Nephron progenitor cell (in vitro differentiated cells): ENCODE results near the gene RXYLT1.

Experiments used
- DNase-seq: peaks from one replicate; pipeline ENCODE4 v3.0.0; 2021
- H3K27ac Mint-ChIP-seq: 2 replicates; pipeline ENCODE4 v1.8.0; 2021; ENCODE audit warnings: mild to moderate bottlenecking, moderate library complexity, mixed read lengths
- H3K27me3 Mint-ChIP-seq: 2 replicates; pipeline ENCODE4 v1.8.0; 2021; ENCODE audit warnings: mild to moderate bottlenecking, low read depth, mixed read lengths; ENCODE audit not compliant: poor library complexity
- H3K36me3 Mint-ChIP-seq: 2 replicates; pipeline ENCODE4 v1.8.0; 2021; ENCODE audit warnings: low read depth, mixed read lengths
- H3K4me1 Mint-ChIP-seq: 2 replicates; pipeline ENCODE4 v1.8.0; 2021; ENCODE audit warnings: mixed read lengths
- H3K4me3 Mint-ChIP-seq: 2 replicates; pipeline ENCODE4 v1.8.0; 2021; ENCODE audit warnings: mild to moderate bottlenecking, moderate library complexity, mixed read lengths
- H3K9me3 Mint-ChIP-seq: 2 replicates; pipeline ENCODE4 v1.8.0; 2021; ENCODE audit warnings: mild to moderate bottlenecking, moderate library complexity, mixed read lengths
- CTCF ChIP-seq: fragments of 200-600 bp; sonication (generic); IDR thresholded peaks from 2 replicates; pipeline ENCODE4 v1.5.0; 2021; ENCODE audit warnings: antibody characterized with exemption

RXYLT1 gene

GRCh38 chr12:63777340-63777739 lies 2.4 kb upstream of the RXYLT1 start:
- Mint-ChIP-seq H3K27ac (no peak overlapping the region), H3K36me3 (peaks cover 1% of the 10 kb centered on the region), H3K4me3 (no peak overlapping the region), H3K9me3 (no peaks in the 10 kb centered on the region), H3K4me1 (peaks cover 22% of the 10 kb centered on the region), H3K27me3 (no peaks in the 10 kb centered on the region)
- TF ChIP-seq CTCF = no peak
- no peak for DNase-seq

- no peaks in the 10 kb centered on the region for H3K27me3 Mint-ChIP-seq
- H3K36me3 Mint-ChIP-seq = peaks cover 38% of the 10 kb centered on the region
- H3K27ac Mint-ChIP-seq = no peak overlapping the region
- no peaks in the 10 kb centered on the region for H3K9me3 Mint-ChIP-seq
- DNase-seq = no peak
- peak overlapping the region; percentile 67 for H3K4me3 Mint-ChIP-seq
- H3K4me1 Mint-ChIP-seq = peaks cover 29% of the 10 kb centered on the region
- TF ChIP-seq CTCF = no peak
These were observed 2.8 kb downstream of the RXYLT1 start for GRCh38 chr12:63782466-63782865.

GRCh38 chr12:63787306-63787705 lies 7.6 kb downstream of the RXYLT1 start:
- Mint-ChIP-seq H3K36me3 (peaks cover 82% of the 10 kb centered on the region), H3K4me3 (no peak overlapping the region), H3K9me3 (no peaks in the 10 kb centered on the region), H3K27me3 (no peaks in the 10 kb centered on the region), H3K27ac (no peak overlapping the region), H3K4me1 (peaks cover 7% of the 10 kb centered on the region)
- no peak for DNase-seq
- TF ChIP-seq CTCF = no peak

- H3K36me3 Mint-ChIP-seq = peaks cover 61% of the 10 kb centered on the region
- TF ChIP-seq CTCF = no peak
- H3K27ac Mint-ChIP-seq = no peak overlapping the region
- H3K4me1 Mint-ChIP-seq = no peaks in the 10 kb centered on the region
- H3K4me3 Mint-ChIP-seq = no peak overlapping the region
- no peaks in the 10 kb centered on the region for H3K27me3 Mint-ChIP-seq
- no peak for DNase-seq
- H3K9me3 Mint-ChIP-seq = no peaks in the 10 kb centered on the region
These were observed 10.9 kb downstream of the RXYLT1 start for GRCh38 chr12:63790608-63790945.

GRCh38 chr12:63792338-63792737 lies 12.6 kb downstream of the RXYLT1 start:
- Mint-ChIP-seq H3K27me3 (no peaks in the 10 kb centered on the region), H3K4me1 (no peaks in the 10 kb centered on the region), H3K36me3 (peaks cover 57% of the 10 kb centered on the region), H3K9me3 (no peaks in the 10 kb centered on the region), H3K27ac (no peak overlapping the region), H3K4me3 (no peak overlapping the region)
- DNase-seq = no peak
- TF ChIP-seq CTCF = no peak

- Mint-ChIP-seq H3K4me1 (no peaks in the 10 kb centered on the region), H3K4me3 (no peak overlapping the region), H3K27me3 (no peaks in the 10 kb centered on the region), H3K27ac (no peak overlapping the region), H3K9me3 (no peaks in the 10 kb centered on the region), H3K36me3 (peaks cover 30% of the 10 kb centered on the region)
- no peak for DNase-seq
- no peak for TF ChIP-seq CTCF
These were observed 15.5 kb downstream of the RXYLT1 start for GRCh38 chr12:63795032-63795687.
